ENCODE data around the gene ME1.
"Not testable (repeated sequence)": the region's sequence is repeated elsewhere in the genome, so short reads cannot be mapped to it uniquely, and the experiment has no call there.

ME1 gene

DNA sequence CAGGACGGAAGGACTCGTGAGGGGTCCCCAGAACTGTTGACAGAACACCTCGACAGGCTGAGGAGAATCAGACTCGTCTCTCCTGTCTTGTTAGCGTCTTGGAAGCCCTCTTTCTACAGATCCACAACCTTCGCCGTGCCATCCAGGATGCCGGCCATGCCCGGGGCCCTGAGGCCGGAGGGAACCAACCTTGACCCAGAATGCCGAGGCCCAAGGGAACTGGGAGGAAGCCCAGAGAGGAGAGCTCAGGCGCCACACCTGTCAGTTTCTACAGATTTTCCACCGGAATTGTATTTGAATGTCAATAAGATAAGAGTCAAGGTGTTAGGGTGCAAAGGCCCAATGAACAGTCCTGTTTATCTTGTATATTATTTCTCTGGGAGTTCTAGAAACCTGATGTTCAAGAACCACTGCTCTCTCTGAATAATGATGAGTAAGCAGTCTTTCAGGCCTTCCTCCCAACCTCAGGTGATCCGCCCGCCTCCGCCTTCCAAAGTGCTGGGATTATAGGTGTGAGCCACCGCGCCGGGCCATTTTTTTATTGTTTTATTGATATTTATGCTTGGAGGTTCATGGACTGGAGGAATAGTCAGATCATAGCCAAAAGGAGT is 799 bp upstream of the ME1 start:
- DNase-seq (ENCODE audit: low read depth): no peak

- peak; percentile 36 for DNase-seq (ENCODE audit: low read depth)
Observed at GRCh38 chr6:83429857-83430610, 817 bp downstream of the ME1 start.

GRCh38 chr6:83429269-83429668 is 1.6 kb downstream of the ME1 start:
- no peak for DNase-seq (ENCODE audit: low read depth)

- DNase-seq (ENCODE audit: low read depth): no peak
Observed at GRCh38 chr6:83424392-83425018, 6.3 kb downstream of the ME1 start.

DNA sequence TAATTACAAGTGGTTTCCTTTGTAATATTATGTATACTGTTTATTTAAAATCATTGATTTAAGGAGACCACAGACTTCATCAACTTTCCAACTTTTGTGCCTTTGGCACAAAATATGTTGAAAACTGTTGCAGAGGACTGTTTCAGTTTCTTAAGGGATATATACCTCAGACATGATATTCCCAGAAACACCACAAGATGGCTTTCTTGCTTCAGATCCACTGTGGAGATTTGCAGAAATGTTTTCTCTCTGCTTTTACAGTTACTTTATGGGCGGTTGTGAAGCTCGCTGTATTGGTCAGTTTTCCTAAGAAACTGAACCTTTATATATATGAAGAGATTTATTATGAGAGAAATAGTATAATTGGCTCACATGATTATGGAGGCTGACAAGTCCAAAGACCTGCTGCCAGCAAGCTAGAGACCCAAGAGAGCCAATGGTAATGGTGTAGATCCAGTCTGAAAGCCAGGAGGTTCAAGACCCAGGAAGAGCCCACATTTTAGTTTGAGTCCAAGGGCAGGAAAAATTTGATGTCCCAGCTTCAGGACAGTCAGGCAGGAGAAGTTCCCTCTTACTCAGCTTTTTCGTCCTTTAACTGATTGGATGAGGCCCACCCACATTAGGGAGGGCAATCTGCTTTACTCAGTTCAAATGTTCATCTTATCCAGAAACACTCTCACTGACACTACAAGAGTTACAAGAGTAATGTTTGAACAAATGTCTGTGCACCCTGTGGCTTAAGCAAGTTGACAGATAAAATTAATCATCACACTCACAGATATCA is 12.8 kb downstream of the ME1 start:
- peak; percentile 76 for DNase-seq (ENCODE audit: low read depth)

DNA sequence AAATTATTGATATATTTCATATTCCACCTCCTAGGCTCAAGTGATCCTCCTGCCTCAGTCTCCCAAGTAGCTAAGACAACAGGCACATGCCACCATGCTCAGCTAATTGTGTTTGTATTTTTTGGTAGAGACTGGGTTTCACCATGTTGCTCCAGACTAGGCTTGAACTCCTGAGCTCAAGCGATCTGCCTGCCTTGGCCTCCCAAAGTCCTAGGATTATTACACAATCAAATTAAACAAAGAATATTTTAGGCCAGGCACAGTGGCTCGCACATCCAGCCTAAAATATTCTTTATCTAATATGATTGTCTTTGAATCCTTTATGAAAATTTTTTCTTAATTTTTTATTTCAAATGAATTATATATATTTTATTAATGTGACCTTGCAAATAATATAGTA is 17.8 kb downstream of the ME1 start:
- DNase-seq (ENCODE audit: low read depth): no peak

DNA sequence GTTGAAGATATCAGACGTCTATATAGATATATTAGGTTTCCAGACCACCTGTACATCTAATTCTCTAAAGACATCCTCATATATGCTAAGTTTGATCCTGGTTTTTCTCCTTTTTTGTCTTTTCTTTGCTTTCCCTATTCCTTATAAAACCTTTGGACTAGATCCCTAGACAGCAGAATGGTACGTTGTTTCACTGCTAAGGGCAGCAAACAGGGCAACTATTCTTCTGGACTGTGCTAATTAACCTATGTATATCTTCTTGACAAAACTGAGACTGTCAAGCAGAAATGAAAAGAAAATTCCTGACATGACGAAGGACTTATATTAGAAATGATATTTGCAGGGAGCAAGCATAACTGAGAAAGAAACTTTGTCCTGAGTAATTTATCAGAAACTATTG is 19.1 kb downstream of the ME1 start:
- DNase-seq (ENCODE audit: low read depth): no peak

DNA sequence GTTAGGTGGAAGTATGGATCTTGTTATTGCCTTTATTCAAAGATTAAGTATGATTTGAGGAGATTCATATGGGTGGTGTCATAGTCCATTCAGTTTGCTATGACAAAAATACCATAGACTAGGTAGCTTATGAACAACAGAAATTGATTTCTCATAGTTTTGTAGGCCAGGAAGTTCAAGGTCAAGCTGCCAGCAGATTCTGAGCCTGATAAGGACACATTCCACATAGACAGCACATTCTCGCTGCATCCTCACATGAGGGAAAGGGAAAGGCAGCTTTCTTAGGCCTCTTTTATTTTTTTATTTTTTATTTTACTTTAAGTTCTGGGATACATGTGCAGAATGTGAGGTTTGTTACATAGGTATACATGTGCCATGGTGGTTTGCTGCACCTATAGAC is 27.7 kb downstream of the ME1 start:
- DNase-seq (ENCODE audit: low read depth): no peak

DNA sequence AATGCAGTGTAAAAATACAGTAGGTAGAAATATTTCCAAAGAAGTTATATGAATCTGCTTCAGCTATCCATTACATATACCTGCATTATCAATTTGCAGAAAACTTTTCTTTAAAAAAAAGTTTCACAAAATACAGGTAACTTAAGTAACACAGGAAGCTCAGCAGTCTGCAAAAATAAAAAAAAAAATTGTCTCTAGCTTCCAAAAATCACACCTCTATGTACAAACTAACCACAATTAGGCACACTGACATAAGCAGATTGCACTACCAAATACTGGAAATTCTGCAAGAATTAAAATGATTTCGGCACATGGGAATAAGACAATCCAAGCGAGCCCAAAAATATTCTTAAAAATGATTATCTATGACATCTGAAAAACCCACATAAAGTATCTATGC is 41.2 kb downstream of the ME1 start:
- no peak for DNase-seq (ENCODE audit: low read depth)

DNA sequence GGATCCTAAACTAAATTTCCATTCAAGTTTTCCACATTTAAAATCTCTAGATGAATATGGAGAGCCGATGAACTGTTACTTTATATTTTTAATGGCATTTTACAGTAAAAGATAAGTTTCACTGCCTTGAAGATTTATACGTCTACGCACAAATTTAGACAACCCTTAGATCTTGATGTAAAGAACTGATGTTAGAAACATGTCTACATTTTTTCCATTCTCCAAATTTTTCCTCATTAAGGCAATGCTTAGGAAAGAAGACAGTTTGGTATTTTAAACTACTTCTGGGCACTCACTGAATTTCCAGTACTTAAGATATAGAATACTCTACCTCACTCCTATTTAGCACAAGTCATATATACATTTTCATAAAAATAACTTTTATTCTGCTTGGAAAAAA is 45.4 kb downstream of the ME1 start:
- DNase-seq (ENCODE audit: low read depth): no peak

DNA sequence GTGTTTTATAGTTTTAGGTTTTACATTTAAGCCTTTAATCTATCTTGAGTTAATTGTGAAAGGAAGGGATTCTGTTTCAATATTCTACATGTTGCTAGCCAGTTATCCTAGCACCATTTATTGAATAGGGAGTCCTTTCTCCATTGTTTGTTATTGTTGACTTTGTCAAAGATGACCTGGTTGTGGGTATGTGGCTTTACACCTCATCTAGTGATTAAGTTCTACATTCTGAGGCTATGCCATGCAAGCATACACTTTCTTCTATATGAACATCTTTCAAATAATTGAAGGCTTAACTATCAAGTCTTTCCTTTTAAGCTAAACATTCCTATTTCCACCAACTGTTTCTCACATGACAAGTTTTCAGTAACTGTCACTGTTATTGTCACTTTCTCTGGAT is 46.1 kb downstream of the ME1 start:
- no peak for DNase-seq (ENCODE audit: low read depth)

DNA sequence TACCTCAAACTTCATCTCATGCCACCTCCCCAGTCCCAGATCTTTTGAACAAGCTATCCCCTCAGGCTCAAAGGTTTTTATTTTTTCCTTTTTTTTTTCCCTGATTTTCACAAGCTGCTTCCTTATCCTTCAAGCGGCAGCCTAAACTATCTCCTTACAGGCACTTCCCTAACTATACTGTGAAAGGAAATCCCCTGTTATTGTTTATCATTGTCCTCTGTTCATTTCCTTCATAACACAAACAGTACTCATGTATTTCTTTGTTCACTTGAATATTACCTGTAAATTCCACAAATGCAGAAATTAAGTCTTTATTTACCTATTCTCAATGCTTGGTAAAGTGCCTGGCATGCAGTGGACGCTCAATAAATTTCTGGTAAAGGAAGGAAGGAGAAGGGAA is 48.9 kb downstream of the ME1 start:
- no peak for DNase-seq (ENCODE audit: low read depth)

- peak; percentile 84 for DNase-seq (ENCODE audit: low read depth)
Observed at GRCh38 chr6:83378621-83379388, 52.0 kb downstream of the ME1 start.

DNA sequence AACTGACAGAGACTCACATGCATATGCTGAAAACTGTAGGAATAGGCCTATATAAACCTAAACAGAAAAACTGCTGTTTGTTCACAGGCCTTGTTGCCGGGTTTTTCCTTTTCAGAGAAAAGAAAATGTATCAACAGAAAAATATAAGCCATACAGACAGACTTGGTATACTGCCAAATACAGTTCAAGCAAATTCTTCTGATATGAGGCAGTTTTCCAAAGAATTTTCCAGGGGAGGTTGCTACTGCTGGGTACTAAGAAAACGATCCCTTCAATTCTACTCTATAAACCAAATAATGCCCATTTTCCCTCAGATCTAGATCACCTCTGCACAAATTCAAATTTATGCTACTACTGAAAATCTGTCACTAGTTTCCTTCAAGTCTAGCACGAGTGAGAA is 59.4 kb downstream of the ME1 start:
- DNase-seq (ENCODE audit: low read depth): peak; percentile 82

DNA sequence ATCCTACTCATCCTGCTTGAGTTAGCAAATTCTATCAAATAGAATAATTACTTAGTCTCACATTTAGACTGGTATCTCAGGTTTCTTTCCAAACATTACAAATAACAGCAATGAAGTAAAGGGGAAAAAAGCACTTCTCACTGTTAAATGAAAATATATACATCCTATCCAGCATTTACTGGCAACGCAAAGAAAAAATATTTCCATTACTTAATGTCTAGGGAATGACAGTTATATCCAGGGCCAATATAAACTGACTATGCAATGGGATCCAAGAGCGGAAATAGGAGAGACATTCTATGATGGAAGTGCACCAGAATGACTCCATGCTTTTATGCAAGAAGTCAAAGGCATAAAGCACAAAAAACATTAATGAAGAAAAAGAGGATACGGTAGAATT is 60.3 kb downstream of the ME1 start:
- DNase-seq (ENCODE audit: low read depth): no peak

- no peak for DNase-seq (ENCODE audit: low read depth)
Observed at GRCh38 chr6:83369692-83370091, 61.2 kb downstream of the ME1 start.

DNA sequence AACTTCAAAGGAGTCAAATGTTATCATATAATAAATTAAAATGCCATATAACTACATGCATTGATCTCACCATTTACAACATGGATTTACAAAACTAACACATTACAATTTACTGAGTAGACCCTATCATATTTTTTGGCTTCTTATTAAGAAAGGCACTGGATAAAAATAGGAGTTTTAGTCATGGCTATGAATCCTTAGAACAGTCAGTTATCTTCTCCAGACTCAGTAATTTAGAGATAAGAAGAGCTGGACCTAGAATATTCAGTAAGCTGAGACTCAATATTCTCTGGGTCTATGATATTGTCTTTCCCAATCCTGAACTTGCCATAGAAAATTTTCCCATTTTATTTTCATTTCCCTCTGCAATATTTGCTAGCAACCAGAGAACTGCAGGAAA is 62.3 kb downstream of the ME1 start:
- DNase-seq (ENCODE audit: low read depth): no peak

DNA sequence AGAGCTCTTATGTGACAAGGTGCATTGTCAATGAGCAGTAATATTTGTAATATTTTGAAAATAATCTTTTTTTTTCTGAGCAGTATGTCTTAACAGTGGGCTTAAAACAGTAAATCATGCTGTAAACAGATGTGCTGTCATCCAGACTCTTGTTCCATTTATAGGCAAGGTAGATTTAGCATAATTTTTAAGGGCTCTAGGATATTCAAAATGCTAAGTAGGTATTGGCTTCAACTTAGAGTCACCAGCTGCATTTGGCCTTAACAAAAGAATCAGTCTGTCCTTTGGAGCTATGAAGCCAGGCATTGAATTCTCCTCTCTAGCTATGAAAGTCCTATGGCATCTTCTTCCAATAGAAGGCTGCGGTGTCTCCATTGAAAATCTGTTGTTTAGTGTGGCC is 63.7 kb downstream of the ME1 start:
- DNase-seq (ENCODE audit: low read depth): no peak

- peak; percentile 62 for DNase-seq (ENCODE audit: low read depth)
Observed at GRCh38 chr6:83365931-83366330, 64.9 kb downstream of the ME1 start.

GRCh38 chr6:83362349-83362748 is 68.5 kb downstream of the ME1 start:
- DNase-seq (ENCODE audit: low read depth): not testable (repeated sequence)

DNA sequence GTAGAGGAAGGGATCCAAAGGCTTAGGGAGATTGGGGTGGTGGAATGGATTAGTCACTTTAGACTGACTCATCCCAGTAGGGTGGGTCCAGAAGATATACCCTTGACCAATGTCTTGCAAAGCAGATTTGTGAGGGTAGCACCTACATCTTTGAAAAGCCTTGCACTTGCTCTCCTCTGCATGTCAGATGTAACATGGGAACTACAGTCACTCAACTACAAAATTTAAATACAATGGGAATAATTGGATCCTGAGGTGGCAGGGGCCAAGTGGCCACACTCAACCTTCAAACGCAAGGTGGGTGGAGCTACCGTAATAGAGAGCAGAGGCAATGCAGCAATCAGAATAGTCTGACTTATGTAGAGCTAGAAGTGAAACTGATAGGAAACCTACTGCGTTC is 71.2 kb downstream of the ME1 start:
- DNase-seq (ENCODE audit: low read depth): no peak

- no peak for DNase-seq (ENCODE audit: low read depth)
Observed at GRCh38 chr6:83354747-83355146, 76.1 kb downstream of the ME1 start.

Measured in iris pigment epithelial cell (primary cell).